ENCODE results near the gene POC1A. TPM values are rescaled to one million over a fixed set of nuclear protein-coding genes. Genes with fewer than 3 reads are reported as not detected.

The POC1A gene
- total RNA-seq, 2 experiments from 2014 or later, result 21.2 to 23.5 TPM

DNA sequence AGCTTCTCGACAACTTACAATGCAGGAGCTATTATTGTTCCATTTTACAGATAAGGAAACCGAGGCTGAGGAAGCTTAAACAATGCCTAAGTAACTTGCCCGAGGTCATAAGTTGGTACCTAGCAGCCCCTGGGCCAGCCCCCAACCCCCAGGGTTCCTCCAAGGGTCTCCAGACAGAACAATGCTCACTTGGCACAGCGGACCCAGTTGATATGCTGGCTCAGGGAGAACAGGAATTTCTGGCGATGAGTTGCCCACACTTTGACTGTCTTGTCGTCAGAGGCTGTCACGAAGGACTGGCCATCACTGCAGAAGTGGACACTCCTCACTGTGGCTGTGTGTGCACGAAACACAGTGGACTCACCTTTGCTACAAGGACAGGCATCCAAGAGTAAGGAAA is 5.2 kb downstream of the POC1A start:
- intact Hi-C loops (cut with micrococcal nuclease), result no loop called here
- ChIA-PET POLR2A (interaction anchor here (0.7 kb wide), 1 partner anchor 13 kb away, joined by 4 read pairs; no protein-coding TSS in a partner anchor), CTCF (interaction anchor here (2.1 to 9.6 kb wide), 3 partner anchors 22 to 146 kb away, joined by 6 to 83 read pairs (median 10); no protein-coding TSS in a partner anchor)
- no peak overlapping the region for H3K27ac Mint-ChIP-seq
- H3K9me3 Mint-ChIP-seq, result no peaks in the 10 kb centered on the region
- peaks cover 15% of the 10 kb centered on the region for H3K4me1 Mint-ChIP-seq (ENCODE audit: low read depth)
- H3K36me3 Mint-ChIP-seq (ENCODE audit: low read depth), result peaks cover 15% of the 10 kb centered on the region
- DNase-seq, result no peak
- TF ChIP-seq, protein P1, sequence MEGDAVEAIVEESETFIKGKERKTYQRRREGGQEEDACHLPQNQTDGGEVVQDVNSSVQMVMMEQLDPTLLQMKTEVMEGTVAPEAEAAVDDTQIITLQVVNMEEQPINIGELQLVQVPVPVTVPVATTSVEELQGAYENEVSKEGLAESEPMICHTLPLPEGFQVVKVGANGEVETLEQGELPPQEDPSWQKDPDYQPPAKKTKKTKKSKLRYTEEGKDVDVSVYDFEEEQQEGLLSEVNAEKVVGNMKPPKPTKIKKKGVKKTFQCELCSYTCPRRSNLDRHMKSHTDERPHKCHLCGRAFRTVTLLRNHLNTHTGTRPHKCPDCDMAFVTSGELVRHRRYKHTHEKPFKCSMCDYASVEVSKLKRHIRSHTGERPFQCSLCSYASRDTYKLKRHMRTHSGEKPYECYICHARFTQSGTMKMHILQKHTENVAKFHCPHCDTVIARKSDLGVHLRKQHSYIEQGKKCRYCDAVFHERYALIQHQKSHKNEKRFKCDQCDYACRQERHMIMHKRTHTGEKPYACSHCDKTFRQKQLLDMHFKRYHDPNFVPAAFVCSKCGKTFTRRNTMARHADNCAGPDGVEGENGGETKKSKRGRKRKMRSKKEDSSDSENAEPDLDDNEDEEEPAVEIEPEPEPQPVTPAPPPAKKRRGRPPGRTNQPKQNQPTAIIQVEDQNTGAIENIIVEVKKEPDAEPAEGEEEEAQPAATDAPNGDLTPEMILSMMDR (IDR thresholded peaks at IDR 0.05), result no peak
- H3K4me3 Mint-ChIP-seq, result no peak overlapping the region
- ATAC-seq, result no peak
- no peaks in the 10 kb centered on the region for H3K27me3 Mint-ChIP-seq

DNA sequence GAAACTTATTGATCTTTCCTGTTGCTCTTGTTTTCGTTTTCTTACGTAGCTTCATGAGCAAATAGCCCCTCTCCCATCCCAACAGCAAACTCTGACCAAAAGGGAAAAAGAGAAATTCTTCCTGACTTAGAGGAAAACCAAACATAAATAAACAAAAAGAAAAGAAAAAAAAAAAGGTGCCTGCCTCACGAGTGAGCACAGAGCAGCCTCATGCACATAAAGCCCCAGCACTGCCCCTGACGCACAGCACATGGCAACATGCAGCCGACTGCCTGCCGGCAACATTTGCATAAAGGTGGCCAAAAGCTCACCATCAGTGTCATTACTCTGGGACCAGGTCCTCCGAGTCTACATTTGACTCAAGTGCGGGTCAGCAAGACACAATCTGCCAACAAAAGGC is 6.4 kb downstream of the POC1A start:
- Mint-ChIP-seq H3K4me1 (ENCODE audit: low read depth) (peaks cover 9% of the 10 kb centered on the region), H3K27ac (no peak overlapping the region), H3K4me3 (no peak overlapping the region), H3K27me3 (no peaks in the 10 kb centered on the region), H3K9me3 (no peaks in the 10 kb centered on the region), H3K36me3 (ENCODE audit: low read depth) (peaks cover 15% of the 10 kb centered on the region)
- intact Hi-C loops (cut with micrococcal nuclease), result no loop called here
- ATAC-seq (no peak), DNase-seq (no peak)
- CTCF ChIA-PET, result interaction anchor here (0.9 to 9.6 kb wide), 5 partner anchors 23 to 192 kb away, joined by 3 to 83 read pairs (median 6); no protein-coding TSS in a partner anchor
- POLR2A ChIA-PET, result no interaction called here
- TF ChIP-seq, protein P1 (IDR thresholded peaks at IDR 0.05), result no peak

DNA sequence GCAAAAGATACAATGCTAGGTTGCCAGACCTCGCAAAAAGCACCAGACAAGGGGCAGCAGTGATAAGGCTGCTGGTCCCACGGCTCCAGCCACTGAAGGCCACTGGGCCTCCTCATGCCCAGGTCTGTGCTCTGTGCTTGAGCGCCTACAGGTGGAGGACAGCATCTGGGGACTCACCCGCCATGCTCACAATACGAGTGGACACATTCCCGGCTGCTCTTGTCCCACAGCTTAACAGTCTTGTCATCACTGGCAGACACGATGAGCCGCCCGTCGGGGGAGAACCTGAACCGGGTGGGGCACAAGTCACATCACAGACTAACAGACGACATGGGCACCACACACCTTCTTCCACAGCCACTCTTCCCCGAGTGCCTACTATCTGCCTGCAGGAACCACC is 7.4 kb downstream of the POC1A start:
- ATAC-seq, result no peak
- TF ChIP-seq, protein P1 (IDR thresholded peaks at IDR 0.05), result no peak
- intact Hi-C loops (cut with micrococcal nuclease), result no loop called here
- Mint-ChIP-seq H3K9me3 (no peaks in the 10 kb centered on the region), H3K27ac (no peak overlapping the region), H3K4me3 (no peak overlapping the region), H3K27me3 (no peaks in the 10 kb centered on the region), H3K4me1 (ENCODE audit: low read depth) (peaks cover 7% of the 10 kb centered on the region), H3K36me3 (ENCODE audit: low read depth) (peaks cover 15% of the 10 kb centered on the region)
- no peak for DNase-seq
- ChIA-PET POLR2A (interaction anchor here (1.4 kb wide), 1 partner anchor 151 kb away, joined by 5 read pairs; the partner anchor contains the start of gene RPL29), CTCF (interaction anchor here (9.6 kb wide), 1 partner anchor 144 kb away, joined by 83 read pairs; no protein-coding TSS in a partner anchor)

DNA sequence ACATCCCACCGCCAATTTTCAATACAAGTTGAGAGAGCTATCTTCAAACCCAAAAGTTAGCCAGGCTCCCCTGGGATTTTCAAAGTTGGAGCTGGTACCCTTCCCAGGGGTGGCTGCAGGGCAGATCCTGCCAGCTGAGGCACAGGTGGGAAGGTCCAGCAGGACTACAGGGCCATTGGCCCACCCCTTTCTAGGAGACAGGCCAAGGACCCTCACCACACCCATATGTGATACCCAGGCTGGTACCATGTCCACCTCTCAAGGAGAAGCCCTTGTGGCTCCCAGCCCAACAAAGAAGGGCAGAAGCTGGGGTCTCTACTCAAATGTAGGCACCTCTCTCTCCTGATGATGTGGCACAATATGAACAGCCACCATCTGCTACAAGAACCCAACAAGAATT is 8.0 kb downstream of the POC1A start:
- ChIA-PET POLR2A (interaction anchor here (1.4 kb wide), 1 partner anchor 150 kb away, joined by 5 read pairs; the partner anchor contains the start of gene RPL29), CTCF (interaction anchor here (1.9 to 9.6 kb wide), 2 partner anchors 93 to 143 kb away, joined by 14 to 83 read pairs; no protein-coding TSS in a partner anchor)
- ATAC-seq (no peak), DNase-seq (no peak)
- Mint-ChIP-seq H3K27me3 (no peaks in the 10 kb centered on the region), H3K4me3 (no peak overlapping the region), H3K27ac (no peak overlapping the region), H3K36me3 (ENCODE audit: low read depth) (peaks cover 15% of the 10 kb centered on the region), H3K4me1 (ENCODE audit: low read depth) (peaks cover 7% of the 10 kb centered on the region), H3K9me3 (no peaks in the 10 kb centered on the region)
- intact Hi-C loops (cut with micrococcal nuclease), result no loop called here
- TF ChIP-seq, protein P1 (IDR thresholded peaks at IDR 0.05), result no peak

DNA sequence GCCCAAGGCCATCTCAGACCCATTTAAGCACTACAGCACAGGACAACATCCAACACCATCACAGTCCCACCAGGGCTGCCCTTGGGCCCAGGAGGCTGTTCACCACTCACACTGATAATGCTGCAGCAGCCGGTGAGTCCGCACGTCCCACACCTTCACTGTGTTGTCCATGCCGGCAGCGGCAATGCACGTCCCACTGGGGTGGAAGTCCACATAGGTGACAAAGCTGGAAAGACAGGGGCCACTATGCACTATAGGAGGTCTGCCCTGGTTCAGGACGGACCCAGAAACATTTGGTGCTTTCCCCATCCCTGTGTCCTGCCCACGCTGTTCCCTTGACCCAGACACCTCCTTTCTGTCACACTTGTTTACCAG is 8.5 kb downstream of the POC1A start:
- DNase-seq, result no peak
- POLR2A ChIA-PET, result interaction anchor here (1.4 kb wide), 1 partner anchor 150 kb away, joined by 5 read pairs; the partner anchor contains the start of gene RPL29
- Mint-ChIP-seq H3K4me3 (no peak overlapping the region), H3K4me1 (ENCODE audit: low read depth) (peaks cover 7% of the 10 kb centered on the region), H3K36me3 (ENCODE audit: low read depth) (peaks cover 15% of the 10 kb centered on the region), H3K27me3 (no peaks in the 10 kb centered on the region), H3K27ac (no peak overlapping the region), H3K9me3 (no peaks in the 10 kb centered on the region)
- CTCF ChIA-PET, result interaction anchor here (1.9 to 9.6 kb wide), 3 partner anchors 93 to 143 kb away, joined by 5 to 83 read pairs (median 14); no protein-coding TSS in a partner anchor
- TF ChIP-seq, protein P1 (IDR thresholded peaks at IDR 0.05), result no peak
- intact Hi-C loops (cut with micrococcal nuclease), result no loop called here
- no peak for ATAC-seq
